Activated CD8-positive, alpha-beta memory T cell treated with anti-CD3 and anti-CD28 coated beads, Interleukin-2, amount 50 U/mL, for 48 hours (primary cell): ENCODE results near the gene CD6.

Experiments used
- DNase-seq: peaks from one replicate; pipeline ENCODE4 v3.0.0-alpha.2; 2020

The CD6 gene

GRCh38 chr11:60987577-60988277, 16.2 kb downstream of the CD6 start:
- DNase-seq = no peak

- DNase-seq = peak; percentile 54
Observed at GRCh38 chr11:60988658-60989057, 17.2 kb downstream of the CD6 start.

GRCh38 chr11:60989093-60989650, 17.7 kb downstream of the CD6 start:
- DNase-seq = peak; percentile 59

GRCh38 chr11:60991457-60991856, 20.0 kb downstream of the CD6 start:
- peak; percentile 47 for DNase-seq

- DNase-seq = peak; percentile 45
Observed at GRCh38 chr11:60992842-60993409, 21.4 kb downstream of the CD6 start.

GRCh38 chr11:60993615-60994014, 22.1 kb downstream of the CD6 start:
- DNase-seq = no peak

GRCh38 chr11:60994541-60995080, 23.1 kb downstream of the CD6 start:
- no peak for DNase-seq

GRCh38 chr11:60995798-60996197, 24.3 kb downstream of the CD6 start:
- no peak for DNase-seq

GRCh38 chr11:60996381-60997138, 25.1 kb downstream of the CD6 start:
- no peak for DNase-seq

GRCh38 chr11:61000426-61000825, 28.9 kb downstream of the CD6 start:
- DNase-seq = no peak

GRCh38 chr11:61001931-61002330, 30.5 kb downstream of the CD6 start:
- no peak for DNase-seq

GRCh38 chr11:61002598-61002997, 31.1 kb downstream of the CD6 start:
- DNase-seq = no peak

GRCh38 chr11:61004180-61004611, 32.7 kb downstream of the CD6 start:
- no peak for DNase-seq

GRCh38 chr11:61004761-61005181, 33.3 kb downstream of the CD6 start:
- DNase-seq = no peak

- no peak for DNase-seq
Observed at GRCh38 chr11:61007383-61007955, 36.0 kb downstream of the CD6 start.

- DNase-seq = no peak
Observed at GRCh38 chr11:61007956-61008896, 36.7 kb downstream of the CD6 start.

GRCh38 chr11:61008971-61009370, 37.5 kb downstream of the CD6 start:
- DNase-seq = no peak

GRCh38 chr11:61009392-61010275, 38.2 kb downstream of the CD6 start:
- no peak for DNase-seq

- no peak for DNase-seq
Observed at GRCh38 chr11:61010466-61011228, 39.2 kb downstream of the CD6 start.
